SW480 (cell line): Measurements from ENCODE around the gene TIAM2.

Experiments used
- DNase-seq: peaks from one replicate; pipeline ENCODE4 v3.0.0-alpha.2; 2016; ENCODE audit warnings: low spot score

Gene TIAM2

DNA sequence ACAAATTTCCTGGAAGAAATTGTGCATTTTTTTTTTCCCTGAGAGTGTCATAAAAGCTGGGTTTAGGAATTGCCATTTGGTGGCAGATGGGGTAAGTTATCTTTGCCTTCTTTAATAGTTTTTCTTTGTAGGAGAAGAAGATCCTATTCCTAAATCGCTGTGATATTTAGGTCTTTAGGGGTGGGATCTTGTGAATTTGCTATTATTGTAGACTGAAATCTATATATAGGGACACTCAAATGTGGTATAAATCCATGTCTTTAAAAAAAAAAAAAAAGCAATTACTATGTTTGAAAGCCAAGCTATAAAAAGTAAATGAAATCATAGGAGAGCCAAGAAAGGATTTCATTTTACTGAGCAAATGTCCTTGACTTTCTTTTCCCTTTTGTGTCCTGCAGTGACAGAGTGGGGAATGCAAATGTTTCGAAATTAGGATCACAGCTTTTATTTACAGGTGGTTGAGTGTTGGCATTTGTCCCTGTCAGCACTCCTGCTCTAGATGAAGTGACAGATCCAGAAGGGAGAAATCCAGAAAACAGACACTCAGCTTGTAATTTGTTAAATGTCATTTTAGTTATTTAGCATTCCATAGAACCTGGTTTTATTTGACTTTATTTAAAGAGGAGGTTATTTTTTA lies 29.4 kb downstream of the TIAM2 start:
- DNase-seq: no peak

- peak; percentile 69 for DNase-seq
Observed at GRCh38 chr6:155026022-155026705, 31.0 kb downstream of the TIAM2 start.

DNA sequence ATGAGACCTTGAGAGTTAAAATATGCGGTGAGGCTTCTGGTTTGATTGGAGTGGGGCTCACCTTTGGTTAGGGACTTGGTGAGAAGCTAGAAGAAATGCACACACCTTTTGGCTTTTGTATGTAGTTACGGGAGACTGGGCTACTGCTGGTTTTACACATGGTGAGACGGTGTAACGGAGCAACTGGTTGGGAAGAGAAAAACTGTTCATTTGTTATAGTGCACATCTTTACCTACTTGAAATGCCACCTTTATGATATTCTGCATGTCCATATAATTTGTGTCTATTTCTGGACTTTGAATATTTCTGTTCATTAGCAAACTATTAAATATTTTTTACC lies 31.6 kb downstream of the TIAM2 start:
- no peak for DNase-seq

- no peak for DNase-seq
Observed at GRCh38 chr6:155030148-155030720, 35.1 kb downstream of the TIAM2 start.

DNA sequence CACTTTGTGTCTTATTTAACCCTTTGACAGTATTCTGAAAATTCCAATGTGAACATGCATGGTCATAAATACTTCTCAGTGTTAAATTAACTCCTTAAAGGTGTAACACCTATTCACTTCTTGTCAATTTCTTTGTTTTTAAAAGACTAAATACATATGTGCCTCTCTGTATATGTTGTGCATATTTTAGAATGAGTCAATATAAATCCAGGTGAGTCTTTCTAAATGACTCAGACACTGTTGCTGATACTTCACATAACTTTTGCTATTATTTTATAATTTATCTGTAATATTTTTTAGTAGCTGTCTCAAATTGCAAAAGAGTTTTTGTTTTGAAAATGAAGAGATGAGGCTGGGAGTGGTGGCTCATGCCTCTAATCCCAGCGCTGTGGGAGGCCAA lies 36.0 kb downstream of the TIAM2 start:
- DNase-seq: no peak

DNA sequence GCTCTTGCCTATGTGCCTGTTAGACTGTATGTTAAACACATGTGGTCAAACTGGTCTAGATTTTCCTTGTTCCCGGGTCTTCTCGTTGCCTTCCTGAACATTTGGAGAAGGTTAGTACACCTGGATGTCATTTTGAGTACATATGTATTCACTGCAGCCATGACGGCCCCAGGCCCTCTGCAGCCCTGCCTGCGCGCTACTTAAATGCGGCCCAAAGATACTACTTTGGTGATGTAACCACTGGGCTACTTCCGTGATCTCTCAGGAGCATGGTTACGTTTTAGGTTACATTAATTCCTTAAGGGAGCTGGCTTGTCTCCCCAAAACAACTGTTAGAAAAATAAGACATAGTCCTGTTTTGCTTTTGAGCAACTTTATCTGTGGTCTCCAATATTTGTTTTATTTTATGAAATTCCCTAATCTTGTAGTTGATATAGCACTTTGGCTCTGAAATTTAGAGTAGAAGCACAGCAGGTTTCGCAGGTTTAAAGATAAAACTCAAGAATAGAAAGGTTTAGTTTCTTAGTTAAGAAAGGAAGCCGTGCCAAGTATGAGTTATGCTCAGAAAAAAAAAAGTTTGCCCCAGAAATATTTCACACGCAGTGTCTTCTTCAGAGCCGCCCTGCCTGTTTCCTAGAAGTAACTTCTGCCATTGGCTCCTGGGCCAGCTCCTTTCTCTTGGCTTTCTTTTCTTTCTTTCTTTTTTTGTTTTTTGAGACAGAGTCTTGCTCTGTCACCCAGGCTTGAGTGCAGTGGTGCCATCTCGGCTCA lies 38.1 kb downstream of the TIAM2 start:
- DNase-seq: no peak

GRCh38 chr6:155036907-155037306 lies 41.8 kb downstream of the TIAM2 start:
- DNase-seq: no peak

- DNase-seq: no peak
Observed at GRCh38 chr6:155038104-155038503, 43.0 kb downstream of the TIAM2 start.

DNA sequence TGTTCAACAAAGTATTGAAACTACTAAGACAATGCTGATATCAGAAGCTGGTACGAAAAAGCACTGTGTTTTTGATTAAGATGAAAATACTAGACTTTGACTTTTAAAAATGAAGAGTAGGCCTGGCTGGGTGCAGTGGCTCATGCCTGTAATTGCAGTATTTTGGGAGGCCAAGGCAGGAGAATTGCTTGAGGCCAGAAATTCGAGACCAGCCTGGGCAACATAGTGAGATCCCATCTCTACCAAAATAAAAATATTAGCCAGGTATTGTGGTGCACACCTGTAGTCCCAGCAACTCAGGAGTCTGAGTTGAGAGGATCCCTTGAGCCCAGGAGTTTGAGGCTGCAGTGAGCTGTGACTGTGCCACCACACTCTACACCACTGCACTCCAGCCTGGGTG lies 43.4 kb downstream of the TIAM2 start:
- no peak for DNase-seq

GRCh38 chr6:155039618-155040017 lies 44.5 kb downstream of the TIAM2 start:
- DNase-seq: no peak

DNA sequence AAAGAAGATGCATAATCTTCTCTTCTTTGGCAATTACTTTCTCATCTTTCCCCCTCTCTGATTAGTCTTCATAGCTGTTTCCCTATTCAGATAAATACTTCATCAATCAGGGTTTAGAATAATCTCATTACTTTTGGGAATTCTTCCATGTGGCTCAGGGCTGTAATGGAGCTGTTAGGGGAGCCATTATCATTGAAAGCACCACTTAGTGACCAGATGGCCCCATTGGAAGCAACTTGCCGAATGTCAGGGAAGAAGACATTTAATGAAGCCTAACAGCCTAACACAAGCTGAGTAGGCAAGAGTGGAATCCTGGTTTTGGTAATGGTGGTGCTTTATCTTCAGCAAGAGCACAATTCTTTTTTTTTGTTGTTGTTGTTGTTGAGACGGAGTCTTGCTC lies 45.0 kb downstream of the TIAM2 start:
- DNase-seq: no peak

- no peak for DNase-seq
Observed at GRCh38 chr6:155040901-155041650, 46.0 kb downstream of the TIAM2 start.

DNA sequence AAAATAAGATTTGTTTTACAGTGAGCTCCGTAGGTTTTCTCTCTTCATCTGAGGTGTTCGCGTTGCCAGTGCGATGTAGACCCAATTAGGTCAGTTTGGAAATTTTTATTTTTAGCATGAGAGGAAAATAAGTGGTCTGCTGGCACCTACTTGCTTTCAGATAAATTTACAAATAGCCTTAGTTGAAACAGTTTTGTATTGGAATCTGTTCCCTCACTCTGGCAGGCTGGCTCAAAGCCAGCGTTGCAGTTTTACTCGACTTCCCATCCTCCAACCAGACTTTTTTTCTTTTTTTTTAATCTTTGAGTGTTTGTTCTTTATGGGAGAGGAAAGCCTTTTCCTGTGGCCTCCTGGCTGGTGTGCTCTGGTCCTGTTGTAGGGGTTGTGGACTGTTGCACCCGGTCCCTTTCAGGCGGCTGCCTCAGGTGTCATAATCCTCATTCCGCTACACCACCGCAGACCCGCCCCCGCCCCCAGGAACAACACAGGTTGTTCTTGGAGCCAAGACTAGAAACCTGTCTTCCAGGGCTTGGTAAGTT lies 46.7 kb downstream of the TIAM2 start:
- no peak for DNase-seq

DNA sequence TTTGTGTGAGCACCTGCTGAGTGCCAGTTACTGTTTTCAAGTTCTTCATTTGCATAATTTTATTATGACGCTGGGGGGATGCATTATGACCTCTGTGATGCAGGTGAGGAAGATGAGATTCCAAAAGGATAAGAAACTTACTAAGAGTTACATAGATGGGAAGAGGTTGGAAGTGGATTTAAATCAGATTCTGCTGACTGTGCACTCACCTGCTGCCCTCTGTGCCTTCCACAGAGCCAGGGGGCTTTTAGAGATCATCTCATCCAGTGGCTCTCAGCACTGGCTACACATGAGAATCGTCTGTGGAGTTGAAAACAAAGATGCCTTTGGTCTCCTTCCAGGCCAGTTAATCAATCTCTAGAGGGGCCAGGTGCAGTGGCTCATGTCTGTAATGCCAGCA lies 47.9 kb downstream of the TIAM2 start:
- DNase-seq: no peak

DNA sequence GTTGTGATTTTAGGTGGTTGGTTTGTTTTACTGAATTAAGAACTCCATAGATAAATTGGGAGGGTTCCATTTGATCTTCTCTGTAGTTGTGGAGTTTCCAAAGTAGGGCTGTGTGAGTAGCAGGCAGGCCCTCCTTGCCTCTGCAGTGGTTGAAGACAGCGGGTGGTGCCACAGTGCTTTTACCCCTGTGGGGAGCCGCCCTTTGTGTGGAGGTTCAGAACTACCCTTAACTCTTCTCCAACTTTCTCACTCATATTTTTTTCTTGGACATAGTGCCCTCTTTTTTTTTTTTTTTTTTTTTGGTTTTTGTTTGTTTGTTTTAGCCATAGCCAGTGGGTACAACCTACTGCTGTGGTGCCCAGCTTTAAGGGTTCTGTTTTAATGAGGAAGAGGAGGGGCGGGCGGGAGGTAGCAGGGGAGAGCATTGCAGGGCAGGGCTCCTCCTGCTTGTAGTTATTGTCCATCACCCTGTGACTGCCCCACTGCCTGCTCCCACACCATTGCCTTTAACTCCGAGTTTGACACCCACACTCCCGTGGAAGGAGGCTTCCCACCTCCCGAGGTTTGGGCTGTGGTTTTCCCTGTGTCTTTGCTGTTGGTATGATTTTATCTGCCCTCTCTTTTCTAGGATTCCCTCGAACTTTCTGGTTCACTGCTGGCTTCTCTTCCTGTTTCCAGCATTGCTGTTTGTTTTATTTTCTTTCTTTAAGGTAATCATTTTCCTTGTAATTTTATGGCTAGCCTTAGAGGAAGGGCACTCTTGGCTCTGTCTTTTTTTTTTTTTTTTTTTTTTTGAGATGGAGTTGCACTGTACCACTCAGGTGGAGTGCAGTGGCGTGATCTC lies 50.7 kb downstream of the TIAM2 start:
- DNase-seq: no peak

DNA sequence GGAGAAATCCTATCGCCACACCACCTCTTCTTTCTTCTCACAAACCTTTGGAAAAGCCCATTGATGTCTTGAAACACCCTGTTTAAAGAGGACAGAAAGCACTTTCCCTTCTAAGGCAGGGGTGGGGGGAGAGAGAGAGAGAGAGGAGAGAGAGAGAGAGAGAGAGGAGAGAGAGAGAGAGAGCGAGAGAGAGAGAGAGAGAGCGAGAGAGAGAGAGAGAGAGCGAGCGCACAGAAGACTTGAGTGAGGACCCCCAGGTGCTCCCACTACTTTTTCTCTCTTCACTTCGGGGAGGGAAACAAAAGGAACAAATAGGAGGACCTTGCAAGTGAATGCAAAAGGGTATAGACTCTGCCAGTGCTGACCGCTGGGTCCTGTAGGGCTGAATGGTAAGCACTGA lies 52.4 kb downstream of the TIAM2 start:
- DNase-seq: no peak

DNA sequence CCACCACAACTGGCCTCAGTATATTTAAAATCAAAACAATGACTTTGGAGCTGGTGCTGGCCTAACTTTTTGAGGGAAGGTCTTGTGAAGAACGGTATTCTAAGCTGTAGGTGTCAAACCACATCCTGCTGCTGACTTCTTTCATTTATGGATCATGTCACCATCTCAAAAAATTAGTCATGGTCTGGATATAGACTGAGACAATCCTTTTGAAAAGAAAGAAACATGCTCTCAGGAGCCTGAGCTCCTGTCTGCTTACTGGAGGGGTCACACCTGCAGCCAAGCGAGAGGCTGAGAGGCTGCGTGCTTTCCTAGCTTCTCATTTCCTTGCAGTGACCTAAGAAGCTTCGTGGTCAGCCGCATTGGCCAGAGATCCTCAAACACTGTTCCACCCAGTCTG lies 55.2 kb downstream of the TIAM2 start:
- peak; percentile 4 for DNase-seq

GRCh38 chr6:155054491-155055250 lies 59.6 kb downstream of the TIAM2 start:
- DNase-seq: no peak

GRCh38 chr6:155055729-155056128 lies 60.6 kb downstream of the TIAM2 start:
- DNase-seq: no peak

DNA sequence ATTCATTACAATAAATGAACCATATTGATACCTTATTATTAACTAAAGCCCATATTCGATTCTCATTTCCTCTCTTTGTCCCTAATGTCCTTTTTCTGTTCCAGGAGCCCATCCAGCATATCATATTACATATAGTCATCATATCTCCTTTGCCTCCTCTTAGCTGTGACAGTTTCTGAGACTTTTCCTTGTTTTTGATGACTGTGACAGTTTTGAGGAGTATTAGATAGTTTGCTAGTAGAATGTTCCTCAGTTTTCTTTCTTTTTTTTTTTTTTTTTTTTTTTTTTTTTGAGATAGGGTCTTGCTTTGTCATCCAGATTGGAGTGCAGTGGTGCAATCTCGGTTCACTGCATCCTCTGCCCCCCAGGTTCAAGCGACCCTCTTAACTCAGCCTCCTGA lies 61.6 kb downstream of the TIAM2 start:
- DNase-seq: no peak
